HepG2 (cell line): ENCODE results near the gene MKS1. TPM values are rescaled to one million over a fixed set of nuclear protein-coding genes. Genes with fewer than 3 reads are reported as not detected.

ENCODE experiments used
- AGO2 ChIP-seq: fragments of 200-400 bp; formaldehyde crosslinking; optimal IDR thresholded peaks from 2 replicates; pipeline ENCODE3; 2017; ENCODE audit warnings: mild to moderate bottlenecking, low read depth, low read length, moderate library complexity
- EEA1 ChIP-seq: sonication (generic); formaldehyde crosslinking; IDR thresholded peaks from 2 replicates; pipeline ENCODE4 v1.5.1; 2020; ENCODE audit warnings: mild to moderate bottlenecking, missing genetic modification reagents, borderline replicate concordance
- GLI4 ChIP-seq: sonication (generic); formaldehyde crosslinking; IDR thresholded peaks from 2 replicates; pipeline ENCODE4 v1.5.1; 2020; ENCODE audit warnings: missing genetic modification reagents, mild to moderate bottlenecking, moderate library complexity, borderline replicate concordance
- GTF3A ChIP-seq: sonication (generic); formaldehyde crosslinking; conservative IDR thresholded peaks from 2 replicates; pipeline ENCODE4 v1.4.0; 2020; ENCODE audit warnings: mild to moderate bottlenecking, missing genetic modification reagents
- HIC2 ChIP-seq: sonication (generic); formaldehyde crosslinking; IDR thresholded peaks from 2 replicates; pipeline ENCODE4 v1.9.0; 2022; ENCODE audit warnings: low read depth, missing genetic modification reagents
- IRF1 ChIP-seq: sonication (generic); formaldehyde crosslinking; IDR thresholded peaks from 2 replicates; pipeline ENCODE4 v1.4.0; 2020; ENCODE audit warnings: low read depth, mild to moderate bottlenecking, missing genetic modification reagents
- MYC ChIP-seq: sonication (generic); formaldehyde crosslinking; IDR thresholded peaks from 2 replicates; pipeline ENCODE4 v1.9.0; 2021; ENCODE audit warnings: missing genetic modification reagents, borderline replicate concordance
- PATZ1 ChIP-seq: sonication (generic); formaldehyde crosslinking; IDR thresholded peaks from 2 replicates; pipeline ENCODE4 v1.4.0; 2020; ENCODE audit warnings: missing genetic modification reagents
- PCBP2 ChIP-seq: fragments of 200-400 bp; formaldehyde crosslinking; optimal IDR thresholded peaks from 2 replicates; pipeline ENCODE3; 2018; ENCODE audit warnings: low read length, low read depth; ENCODE audit not compliant: poor library complexity, severe bottlenecking
- RARG ChIP-seq: sonication (generic); formaldehyde crosslinking; IDR thresholded peaks from 2 replicates; pipeline ENCODE4 v1.4.0; 2020; ENCODE audit warnings: low read depth, mild to moderate bottlenecking, missing genetic modification reagents
- ZMAT5 ChIP-seq: sonication (generic); formaldehyde crosslinking; IDR thresholded peaks from 2 replicates; pipeline ENCODE4 v1.5.0; 2020; ENCODE audit warnings: mild to moderate bottlenecking, low read depth, missing genetic modification reagents, borderline replicate concordance
- ZNF30 ChIP-seq: sonication (generic); formaldehyde crosslinking; IDR thresholded peaks from 2 replicates; pipeline ENCODE4 v1.5.0; 2020; ENCODE audit warnings: mild to moderate bottlenecking, missing genetic modification reagents
- ZNF451 ChIP-seq: sonication (generic); formaldehyde crosslinking; IDR thresholded peaks from 2 replicates; pipeline ENCODE4 v1.5.0; 2020; ENCODE audit warnings: mild to moderate bottlenecking, missing genetic modification reagents
- ZNF704 ChIP-seq: sonication (generic); formaldehyde crosslinking; IDR thresholded peaks from 2 replicates; pipeline ENCODE4 v1.8.1; 2023; ENCODE audit warnings: mild to moderate bottlenecking, inconsistent platforms, moderate library complexity, missing genetic modification reagents, borderline replicate concordance
- ZNF724P ChIP-seq: sonication (generic); formaldehyde crosslinking; IDR thresholded peaks from 2 replicates; pipeline ENCODE4 v1.8.0; 2022; ENCODE audit warnings: missing genetic modification reagents, borderline replicate concordance
- ZNF776 ChIP-seq: sonication (generic); formaldehyde crosslinking; IDR thresholded peaks from 2 replicates; pipeline ENCODE4 v1.4.0; 2020; ENCODE audit warnings: mild to moderate bottlenecking, missing genetic modification reagents
- ZNF839 ChIP-seq: sonication (generic); formaldehyde crosslinking; IDR thresholded peaks from 2 replicates; pipeline ENCODE4 v1.4.0; 2020; ENCODE audit warnings: missing genetic modification reagents, mild to moderate bottlenecking, borderline replicate concordance
- ZSCAN9 ChIP-seq: IDR thresholded peaks from 2 replicates; pipeline ENCODE4 v1.6.1; 2016; ENCODE audit warnings: borderline replicate concordance
- polyA plus RNA-seq, 8 experiments: library from polyadenylated mRNA; depleted of rRNA in 3 of 8; stranded (reverse) in 7 of 8; unstranded in 1 of 8; fragments of >200 nt; fragmentation: Illumina TruSeq in 4 of 8; extraction: Trizol in 4 of 8; gene quantifications; 2 replicates each; pipeline versions ENCODE4 v1.2.1 to v1.2.3, GENCODE V29; 2011 to 2016; ENCODE audit warnings: low read depth in 4 of 8, missing spikeins in 1 of 8, mixed read lengths in 1 of 8; ENCODE audit not compliant: insufficient read depth in 1 of 8
- total RNA-seq, 5 experiments: library from RNA; depleted of rRNA; stranded (reverse); fragments of >200 nt; fragmentation: Illumina TruSeq; extraction: Trizol; gene quantifications; 2 replicates each; pipeline ENCODE4 v1.2.3, GENCODE V29; 2016; ENCODE audit warnings: low read depth in 1 of 5
- TF ChIP-seq, protein P1 (sequence below): sonication (generic); formaldehyde crosslinking; IDR thresholded peaks from 2 replicates; pipeline ENCODE4 v1.5.0; 2020; ENCODE audit warnings: mild to moderate bottlenecking, missing genetic modification reagents
- TF ChIP-seq, protein P2 (sequence below): sonication (generic); formaldehyde crosslinking; IDR thresholded peaks from 2 replicates; pipeline ENCODE4 v1.4.0; 2020; ENCODE audit warnings: missing genetic modification reagents

Gene MKS1
- total and polyA plus RNA-seq, 2 of the 13 experiments (the other 11 are each of a cell fraction or from before 2014, with no cell fraction given), result 16.1 to 26.3 TPM

- TF ChIP-seq ZNF839 (CRISPR knock-in tag) (no peak), PATZ1 (CRISPR knock-in tag) (no peak), GLI4 (no peak), ZNF451 (CRISPR knock-in tag) (no peak), ZNF30 (CRISPR knock-in tag) (no peak), ZNF704 (CRISPR knock-in tag) (no peak), PCBP2 (no peak), ZMAT5 (no peak), ZNF776 (CRISPR knock-in tag) (no peak), GTF3A (CRISPR knock-in tag) (no peak), ZNF724P (no peak), HIC2 (CRISPR knock-in tag) (no peak), IRF1 (CRISPR knock-in tag) (no peak), MYC (no peak), EEA1 (CRISPR knock-in tag) (no peak), AGO2 (no peak), RARG (CRISPR knock-in tag) (no peak), ZSCAN9 (no peak)
- TF ChIP-seq, protein P1, sequence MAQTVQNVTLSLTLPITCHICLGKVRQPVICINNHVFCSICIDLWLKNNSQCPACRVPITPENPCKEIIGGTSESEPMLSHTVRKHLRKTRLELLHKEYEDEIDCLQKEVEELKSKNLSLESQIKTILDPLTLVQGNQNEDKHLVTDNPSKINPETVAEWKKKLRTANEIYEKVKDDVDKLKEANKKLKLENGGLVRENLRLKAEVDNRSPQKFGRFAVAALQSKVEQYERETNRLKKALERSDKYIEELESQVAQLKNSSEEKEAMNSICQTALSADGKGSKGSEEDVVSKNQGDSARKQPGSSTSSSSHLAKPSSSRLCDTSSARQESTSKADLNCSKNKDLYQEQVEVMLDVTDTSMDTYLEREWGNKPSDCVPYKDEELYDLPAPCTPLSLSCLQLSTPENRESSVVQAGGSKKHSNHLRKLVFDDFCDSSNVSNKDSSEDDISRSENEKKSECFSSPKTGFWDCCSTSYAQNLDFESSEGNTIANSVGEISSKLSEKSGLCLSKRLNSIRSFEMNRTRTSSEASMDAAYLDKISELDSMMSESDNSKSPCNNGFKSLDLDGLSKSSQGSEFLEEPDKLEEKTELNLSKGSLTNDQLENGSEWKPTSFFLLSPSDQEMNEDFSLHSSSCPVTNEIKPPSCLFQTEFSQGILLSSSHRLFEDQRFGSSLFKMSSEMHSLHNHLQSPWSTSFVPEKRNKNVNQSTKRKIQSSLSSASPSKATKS (CRISPR knock-in tag), result no peak
- TF ChIP-seq, protein P2, sequence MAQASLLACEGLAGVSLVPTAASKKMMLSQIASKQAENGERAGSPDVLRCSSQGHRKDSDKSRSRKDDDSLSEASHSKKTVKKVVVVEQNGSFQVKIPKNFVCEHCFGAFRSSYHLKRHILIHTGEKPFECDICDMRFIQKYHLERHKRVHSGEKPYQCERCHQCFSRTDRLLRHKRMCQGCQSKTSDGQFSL (CRISPR knock-in tag), result no peak
Observed at GRCh38 chr17:58250344-58251011, 31.4 kb upstream of the MKS1 start (continued).
